Myocyte (in vitro differentiated cells): ENCODE measurements around the gene C17orf75. TPM values are rescaled to one million over a fixed set of nuclear protein-coding genes. Genes with fewer than 3 reads are reported as not detected.
A peak's percentile ranks its signal among the peaks of the same experiment; 100 is the strongest.
"Not testable (repeated sequence)": the region's sequence is repeated elsewhere in the genome, so short reads cannot be mapped to it uniquely, and the experiment has no call there.

Source experiments
- DNase-seq: peaks from one replicate; pipeline ENCODE4 v3.0.0-alpha.2; 2012; ENCODE audit warnings: low read depth
- polyA plus RNA-seq: library from polyadenylated mRNA; unstranded; fragments of >200 nt; gene quantifications from one replicate; pipeline ENCODE4 v1.2.1, GENCODE V29; 2012; ENCODE audit warnings: missing spikeins
- total RNA-seq: library from RNA; depleted of rRNA; stranded (reverse); fragments of >200 nt; gene quantifications from 2 replicates; pipeline ENCODE4 v1.2.3, GENCODE V29; 2014

The C17orf75 gene
- 9.8 and 13.7 TPM in 2 replicates for total RNA-seq
- polyA plus RNA-seq: 14.0 TPM

GRCh38 chr17:32341857-32342602, at the start of gene C17orf75:
Gene C17orf75 (minus strand): TSS chr17:32342173. CDS start chr17:32342139, 34 bp downstream.
- peak; percentile 76 for DNase-seq

DNA sequence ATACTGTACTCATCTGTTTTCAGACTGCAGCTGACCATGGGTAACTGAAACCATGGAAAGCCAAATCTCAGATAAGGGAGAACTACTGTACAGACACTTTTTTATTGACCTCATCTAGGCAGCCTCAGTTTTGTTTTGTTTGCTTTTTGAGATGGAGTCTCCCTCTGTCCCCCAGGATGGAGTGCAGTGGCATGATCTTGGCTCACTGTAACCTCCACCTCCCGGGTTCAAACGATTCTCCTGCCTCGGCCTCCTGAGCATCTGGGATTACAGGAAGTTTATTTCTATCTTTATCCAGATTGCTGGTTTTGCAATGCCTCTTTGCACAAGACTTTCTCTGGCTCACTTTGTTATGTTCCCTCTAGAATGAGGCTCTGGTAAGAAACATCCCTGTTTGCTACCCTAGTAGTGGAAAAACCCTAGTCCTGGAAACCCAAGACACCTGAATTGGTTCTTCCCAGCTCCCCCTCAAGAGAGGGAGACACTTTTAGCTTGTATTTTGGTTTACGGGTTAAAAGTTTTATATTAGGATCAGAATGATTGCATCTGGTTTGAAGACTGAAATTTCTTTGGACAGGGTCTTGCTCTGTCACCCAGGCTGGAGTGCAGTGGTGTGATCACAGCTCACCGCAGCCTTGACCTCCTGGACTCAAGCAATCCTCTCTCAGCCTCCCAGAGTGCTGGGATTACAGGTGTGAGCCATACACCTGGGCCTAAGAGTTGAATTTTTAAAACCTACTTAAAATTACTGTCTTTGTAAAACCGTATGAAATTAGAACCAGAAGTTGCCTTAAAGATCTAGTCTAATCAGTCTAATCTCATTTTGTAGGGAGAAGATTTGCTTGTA, 46.9 kb upstream of the C17orf75 start:
- no peak for DNase-seq

DNA sequence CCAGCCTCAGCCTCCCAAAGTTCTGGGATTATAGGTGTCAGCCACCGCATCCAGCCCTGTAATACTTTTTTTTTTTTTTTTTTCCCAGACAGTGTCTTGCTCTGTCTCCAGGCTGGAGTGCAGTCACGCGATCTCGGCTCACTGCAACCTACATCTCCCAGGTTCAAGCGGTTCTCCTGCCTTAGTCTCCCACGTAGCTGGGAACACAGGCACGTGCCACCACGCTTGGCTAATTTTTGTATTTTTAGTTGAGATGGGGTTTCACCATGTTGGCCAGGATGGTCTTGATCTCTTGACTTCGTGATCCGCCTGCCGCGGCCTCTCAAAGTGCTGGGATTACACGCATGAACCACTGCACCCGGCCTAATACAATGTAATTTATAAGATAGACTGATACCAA, 46.2 kb upstream of the C17orf75 start:
- DNase-seq: not testable (repeated sequence)

DNA sequence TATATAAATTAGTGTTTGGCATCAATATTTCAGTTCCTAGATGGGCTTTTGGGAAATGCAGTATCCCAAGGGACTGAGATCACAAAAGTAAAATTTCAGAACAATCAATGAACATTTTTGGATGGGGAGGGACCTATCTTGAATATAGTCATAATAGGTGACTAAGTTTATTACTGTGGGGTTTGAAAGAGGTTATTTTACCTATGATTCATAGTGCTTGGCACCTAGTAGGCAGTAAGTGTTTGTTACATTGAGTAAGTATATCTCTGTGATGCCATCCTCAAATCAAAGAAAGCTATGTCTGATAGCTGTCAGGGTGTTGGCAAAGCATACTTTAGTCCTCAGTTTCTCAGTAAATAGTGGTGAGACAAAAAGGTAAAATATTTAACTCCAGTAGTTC, 44.9 kb upstream of the C17orf75 start:
- DNase-seq: no peak

DNA sequence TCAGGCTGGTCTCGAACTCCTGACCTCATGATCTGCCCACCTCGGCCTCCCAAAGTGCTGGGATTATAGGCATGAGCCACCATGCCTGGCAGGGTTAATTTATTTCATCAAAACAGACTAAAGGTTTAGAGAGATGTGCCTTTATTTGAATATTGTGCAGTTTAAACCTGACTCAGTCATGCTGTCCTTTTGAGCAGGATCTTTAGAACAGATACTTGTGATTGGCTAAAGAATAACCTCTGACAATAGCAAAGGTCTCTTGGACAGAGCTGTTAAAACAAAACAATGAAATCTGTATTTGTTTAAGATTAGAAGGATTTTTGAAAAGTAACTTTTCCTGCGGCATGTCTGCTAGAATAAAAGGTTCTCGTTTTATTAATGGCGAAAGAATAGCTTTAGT, 44.0 kb upstream of the C17orf75 start:
- no peak for DNase-seq

- DNase-seq: no peak
Measured at GRCh38 chr17:32385121-32385520, 43.1 kb upstream of the C17orf75 start.

- no peak for DNase-seq
Measured at GRCh38 chr17:32383926-32384434, 42.0 kb upstream of the C17orf75 start.

DNA sequence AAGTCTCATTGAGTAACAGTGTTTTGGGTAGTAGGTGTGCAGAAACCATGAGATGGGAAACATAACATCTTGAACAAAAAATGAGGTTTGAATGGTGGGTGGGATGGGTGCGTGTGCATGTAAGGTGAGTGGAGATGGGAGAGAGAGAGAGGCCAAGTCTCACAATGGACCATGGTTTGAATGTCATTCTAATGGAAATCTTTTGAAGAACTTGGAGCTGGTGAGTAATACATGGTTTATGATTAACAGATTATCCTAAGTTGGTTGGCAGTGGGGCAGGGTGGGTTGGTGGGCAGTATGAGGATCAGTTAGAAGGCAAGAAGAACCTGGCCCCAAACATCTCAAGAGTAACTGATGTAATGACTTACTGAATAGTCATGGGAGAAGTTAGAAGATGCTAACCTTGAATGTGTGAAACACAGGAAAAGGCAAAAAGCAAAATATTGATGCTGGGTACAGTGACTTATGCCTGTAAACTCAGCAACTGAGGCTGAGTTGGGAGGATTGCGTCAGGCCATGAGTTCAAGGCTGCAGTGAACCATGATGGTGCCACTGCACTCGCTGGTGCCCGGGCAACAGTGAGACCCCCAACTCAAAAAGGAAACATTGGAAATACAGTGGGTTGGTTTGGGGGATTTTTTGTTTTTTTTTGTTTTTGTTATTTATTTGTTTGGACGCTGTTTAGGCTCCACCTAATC, 40.7 kb upstream of the C17orf75 start:
- DNase-seq: no peak

DNA sequence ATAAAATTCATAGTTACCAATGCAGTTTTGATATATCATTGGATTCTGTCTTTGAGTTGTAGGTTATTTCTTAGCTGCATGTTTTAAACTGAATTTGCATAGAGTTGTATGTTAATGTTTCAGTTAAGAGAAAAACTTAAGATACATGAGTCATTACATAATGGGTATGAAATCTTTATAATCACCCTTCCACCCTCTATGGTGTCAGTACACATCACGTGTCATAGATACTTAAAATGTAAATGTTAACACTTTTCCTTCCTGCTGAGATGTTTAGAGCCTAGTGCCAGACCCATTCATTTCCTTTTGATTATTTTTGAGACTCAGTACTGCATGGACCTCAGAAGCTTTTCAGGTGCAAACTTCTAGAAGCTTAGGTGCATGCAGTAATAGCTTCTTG, 28.5 kb upstream of the C17orf75 start:
- no peak for DNase-seq

- DNase-seq: no peak
Measured at GRCh38 chr17:32361270-32361669, 19.3 kb upstream of the C17orf75 start.

DNA sequence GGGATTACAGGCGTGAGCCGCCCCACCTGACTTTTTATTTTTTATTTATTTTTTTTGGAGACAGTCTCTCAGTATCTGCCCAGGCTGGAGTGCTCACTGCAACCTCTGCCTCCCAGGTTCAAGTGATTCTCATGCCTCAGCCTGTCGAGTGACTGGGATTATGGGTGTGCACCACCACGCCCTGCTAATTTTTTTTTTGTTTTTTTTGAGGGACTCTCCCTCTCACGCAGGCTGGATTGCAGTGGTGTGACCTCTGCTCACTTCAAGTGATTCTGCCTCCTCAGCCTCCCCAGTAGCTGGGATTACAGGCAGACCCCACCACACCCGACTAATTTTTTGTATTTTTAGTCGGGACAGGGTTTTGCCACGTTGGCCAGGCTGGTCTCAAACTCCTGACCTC, 15.6 kb upstream of the C17orf75 start:
- no peak for DNase-seq

DNA sequence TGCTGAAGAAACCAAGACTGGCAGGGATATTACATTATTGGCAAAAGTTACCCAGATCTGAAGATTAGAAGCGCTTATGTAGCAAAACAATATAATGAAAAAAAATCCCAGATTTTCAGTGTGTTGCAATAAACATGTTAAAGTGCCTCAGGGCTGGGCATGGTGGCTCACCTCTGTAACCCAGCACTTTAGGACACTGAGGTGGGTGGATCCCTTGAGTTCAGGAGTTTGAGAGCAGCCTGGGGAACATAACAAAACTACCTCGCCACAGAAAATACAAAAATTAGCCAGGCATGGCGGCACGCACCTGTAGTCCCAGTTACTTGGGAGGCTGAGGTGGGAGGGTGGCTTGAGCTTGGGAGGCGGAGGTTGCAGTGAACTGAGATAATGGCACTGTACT, 14.8 kb upstream of the C17orf75 start:
- no peak for DNase-seq

- DNase-seq: no peak
Measured at GRCh38 chr17:32356378-32356743, 14.4 kb upstream of the C17orf75 start.

DNA sequence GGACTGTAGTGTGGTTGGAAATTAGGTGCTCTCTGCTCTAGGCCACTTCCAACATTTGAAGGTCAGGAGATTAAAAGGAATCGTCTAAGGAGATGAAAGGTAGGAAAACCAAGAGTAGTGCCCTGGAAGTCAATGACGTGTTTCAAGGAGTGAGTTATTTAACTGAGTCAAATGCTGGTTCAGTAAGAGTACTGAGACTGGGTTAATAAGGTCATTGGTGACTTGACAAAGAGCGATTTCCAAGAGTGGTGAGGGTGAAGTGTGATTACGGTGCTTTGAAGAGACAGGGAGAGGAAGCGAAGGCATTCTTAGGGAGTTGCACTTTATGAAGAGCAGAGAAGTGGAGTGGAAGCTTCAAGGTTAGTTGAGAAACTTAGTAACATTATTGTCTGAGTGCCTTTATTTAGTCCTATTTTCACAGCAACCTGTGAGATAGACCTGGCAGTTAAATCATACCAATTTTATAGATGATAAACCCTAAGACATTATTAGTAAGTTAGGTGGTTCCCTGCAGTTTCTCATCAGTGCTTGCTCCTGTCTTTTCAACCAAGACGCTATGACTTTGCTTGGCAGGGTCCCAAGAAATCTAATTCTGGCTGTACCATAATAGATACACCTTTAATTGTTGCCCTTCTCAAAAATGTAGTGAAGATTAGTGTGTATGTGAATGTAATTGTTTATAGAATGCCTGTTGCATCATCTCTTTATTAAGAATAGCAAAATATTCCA, 13.8 kb upstream of the C17orf75 start:
- DNase-seq: no peak

GRCh38 chr17:32352734-32353133, 10.8 kb upstream of the C17orf75 start:
- not testable (repeated sequence) for DNase-seq

GRCh38 chr17:32350666-32351418, 8.9 kb upstream of the C17orf75 start:
- peak; percentile 67 for DNase-seq

DNA sequence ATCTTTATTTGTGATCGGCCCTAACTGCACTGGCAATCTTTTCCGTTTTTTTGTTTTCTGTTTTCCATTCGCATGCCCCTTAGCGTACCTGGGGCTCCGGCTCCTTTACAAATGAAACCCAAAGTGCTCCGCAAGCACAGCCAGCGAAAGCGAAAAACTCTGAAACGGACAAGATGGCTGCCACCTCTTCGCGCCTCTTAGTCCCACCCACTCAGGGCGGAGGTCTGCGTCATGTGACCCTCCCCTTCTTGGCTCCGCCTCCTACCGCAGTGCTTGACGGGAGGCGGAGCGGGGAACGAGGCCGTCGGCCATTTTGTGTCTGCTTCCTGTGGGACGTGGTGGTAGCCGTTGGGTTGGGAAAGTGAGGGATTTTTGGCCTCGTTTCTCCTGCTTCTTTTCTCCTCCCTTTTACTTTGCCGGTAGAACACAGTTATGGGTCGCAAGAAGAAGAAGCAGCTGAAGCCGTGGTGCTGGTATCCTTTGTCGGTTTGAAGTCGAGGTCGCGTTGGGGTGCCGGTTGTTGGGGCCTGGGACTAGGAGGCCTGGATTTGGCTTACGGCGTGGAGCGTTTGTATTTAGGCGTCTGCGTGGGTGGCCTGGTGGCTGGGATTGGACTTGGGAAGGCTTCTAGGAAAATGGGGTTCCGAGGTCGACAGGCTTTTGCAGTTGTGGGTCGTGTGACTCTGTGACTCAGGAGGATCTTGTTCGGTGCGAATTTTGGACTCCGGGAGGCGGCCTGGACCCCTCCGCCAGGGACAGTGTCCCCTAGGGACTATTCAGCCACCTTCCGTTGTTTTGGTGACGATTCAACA, 8.1 kb upstream of the C17orf75 start, which contains the start of gene ZNF207:
Gene ZNF207, plus strand, starts transcription at position 304 of the 812 bp plus-strand sequence. Its CDS starts 129 bp downstream, at position 433.
- peak; percentile 98 for DNase-seq

DNA sequence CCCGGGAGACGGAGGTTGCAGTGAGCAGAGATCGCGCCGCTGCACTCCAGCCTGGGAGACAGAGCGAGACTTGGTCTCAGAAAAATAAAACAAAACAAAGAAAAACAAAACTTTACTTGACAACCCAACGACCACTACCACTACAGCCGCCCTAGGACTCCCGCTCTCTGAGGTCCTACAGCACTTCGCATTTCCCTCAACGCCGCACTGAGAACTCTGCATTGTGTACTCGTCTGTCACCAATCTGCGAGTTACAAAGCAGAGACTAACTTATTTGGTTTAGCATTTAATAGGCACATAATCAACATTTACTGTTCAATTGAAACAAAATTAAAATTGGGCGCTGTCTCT, 7.5 kb upstream of the C17orf75 start:
- DNase-seq: no peak

- DNase-seq: no peak
Measured at GRCh38 chr17:32348483-32348800, 6.5 kb upstream of the C17orf75 start.
